NCI-H1436 (cell line): ENCODE measurements around the gene COX4I1.
"Not testable (repeated sequence)": the region's sequence is repeated elsewhere in the genome, so short reads cannot be mapped to it uniquely, and the experiment has no call there.

ENCODE experiments used
- DNase-seq: peaks from one replicate; lab custom pipeline; 2025; lab: John Stamatoyannopoulos, UW

The COX4I1 gene

GRCh38 chr16:85824161-85825135 lies 25.0 kb downstream of the COX4I1 start:
- no peak for DNase-seq

DNA sequence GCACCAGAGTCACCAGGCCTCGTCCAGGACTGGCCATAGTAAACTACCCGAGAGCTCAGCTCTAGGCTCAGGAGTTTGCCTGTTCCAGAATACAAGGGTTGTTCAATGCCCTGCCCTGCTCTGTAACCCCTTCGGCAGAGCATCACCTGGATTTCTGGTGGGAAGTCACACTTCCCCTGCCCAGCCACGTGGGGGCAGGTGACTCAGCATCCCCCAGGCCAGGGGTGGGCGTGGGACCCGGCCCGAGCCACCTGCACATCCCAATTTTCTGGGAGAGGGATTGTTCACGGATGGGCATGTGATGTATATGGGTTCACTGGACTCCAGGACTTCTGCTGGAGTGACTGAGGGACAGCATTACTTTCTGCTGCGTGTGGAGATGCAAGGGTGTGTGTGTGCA lies 25.8 kb downstream of the COX4I1 start:
- no peak for DNase-seq

- no peak for DNase-seq
Measured at GRCh38 chr16:85826686-85827247, 27.3 kb downstream of the COX4I1 start.

GRCh38 chr16:85828166-85828565 lies 28.7 kb downstream of the COX4I1 start:
- DNase-seq: no peak

DNA sequence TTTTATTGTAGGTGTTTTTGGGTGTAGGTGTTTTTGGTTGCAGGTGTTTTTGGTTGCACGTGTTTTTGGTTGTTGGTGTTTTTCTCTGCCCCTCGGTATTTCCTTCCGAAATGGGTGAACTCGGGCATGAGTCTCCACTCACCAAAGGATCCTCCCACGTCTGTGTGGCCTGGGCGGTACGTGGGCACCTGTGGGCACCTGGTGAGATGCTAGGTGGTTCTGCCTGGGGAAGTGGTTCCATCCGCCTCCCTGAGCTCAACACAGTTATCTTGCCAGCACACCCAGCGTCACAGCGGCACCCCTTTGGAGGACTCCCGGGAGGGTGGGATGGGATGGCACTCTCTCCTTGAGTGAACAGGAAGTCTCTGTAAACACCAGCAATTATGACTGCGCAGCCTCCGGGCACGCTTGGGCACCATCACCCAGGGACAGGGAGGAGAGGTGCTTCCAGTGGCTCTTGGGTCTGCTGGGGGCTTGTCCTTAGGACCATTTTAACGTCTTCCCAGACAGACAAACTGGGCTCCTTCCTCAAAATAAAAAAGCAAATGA lies 29.8 kb downstream of the COX4I1 start:
- no peak for DNase-seq

DNA sequence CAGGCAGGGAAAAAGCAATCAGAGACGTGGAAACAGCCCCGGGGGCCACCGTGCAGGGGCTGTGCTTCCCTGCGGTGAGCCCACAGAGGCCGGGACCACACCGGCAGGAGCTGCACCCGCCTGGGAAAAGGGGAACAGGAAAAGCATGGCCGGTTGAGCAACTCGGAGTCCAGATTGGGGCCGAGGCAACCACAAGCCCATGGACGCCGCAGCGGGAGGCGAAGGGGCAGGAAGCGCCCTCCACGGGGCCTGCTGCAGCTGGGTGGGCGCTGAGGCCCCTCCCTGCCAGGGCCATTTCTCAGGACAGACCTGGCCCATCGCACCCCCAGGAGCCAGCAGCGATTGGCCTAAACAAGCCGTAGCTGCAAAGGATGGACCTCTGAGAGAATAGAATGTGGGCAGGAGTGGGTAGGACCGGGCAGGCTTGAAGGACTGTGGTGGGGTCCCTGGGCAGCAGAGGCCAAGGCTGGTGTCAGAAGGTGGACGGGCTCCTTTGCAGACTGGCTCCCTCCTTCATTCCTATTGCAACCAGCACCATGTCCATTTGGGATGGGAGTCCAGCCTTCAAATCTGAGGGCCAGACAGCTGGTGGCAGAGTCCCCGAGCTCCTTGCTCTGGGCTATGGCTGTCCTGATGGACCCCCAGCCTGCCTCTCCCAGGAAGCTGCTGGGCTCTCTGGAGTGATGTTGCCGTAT lies 30.4 kb downstream of the COX4I1 start:
- no peak for DNase-seq

- no peak for DNase-seq
Measured at GRCh38 chr16:85830821-85831220, 31.3 kb downstream of the COX4I1 start.

GRCh38 chr16:85832570-85833218 lies 33.2 kb downstream of the COX4I1 start:
- DNase-seq: no peak

- no peak for DNase-seq
Measured at GRCh38 chr16:85833219-85833920, 33.9 kb downstream of the COX4I1 start.

DNA sequence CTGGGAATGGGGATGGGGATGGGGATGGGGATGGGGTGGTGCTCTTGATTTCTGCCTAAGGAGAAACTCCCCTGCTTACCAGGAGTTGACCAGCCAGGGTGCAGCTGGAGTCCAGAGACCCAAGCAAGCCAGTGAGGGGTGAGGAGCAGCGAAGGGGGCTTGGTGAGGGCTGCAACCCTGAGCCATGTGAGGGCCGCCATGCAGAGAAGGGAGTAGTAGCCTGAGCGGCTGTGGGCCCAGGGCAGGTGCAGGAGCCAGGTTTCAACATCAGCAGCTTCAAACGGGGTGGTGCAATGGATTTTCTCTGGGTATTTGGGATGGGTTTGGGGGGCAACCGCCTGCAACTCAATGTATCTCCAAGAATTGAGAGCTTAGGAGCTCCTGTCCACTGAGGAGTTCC lies 35.2 kb downstream of the COX4I1 start:
- no peak for DNase-seq

- DNase-seq: no peak
Measured at GRCh38 chr16:85835227-85835751, 35.8 kb downstream of the COX4I1 start.

- DNase-seq: no peak
Measured at GRCh38 chr16:85835956-85836705, 36.6 kb downstream of the COX4I1 start.

DNA sequence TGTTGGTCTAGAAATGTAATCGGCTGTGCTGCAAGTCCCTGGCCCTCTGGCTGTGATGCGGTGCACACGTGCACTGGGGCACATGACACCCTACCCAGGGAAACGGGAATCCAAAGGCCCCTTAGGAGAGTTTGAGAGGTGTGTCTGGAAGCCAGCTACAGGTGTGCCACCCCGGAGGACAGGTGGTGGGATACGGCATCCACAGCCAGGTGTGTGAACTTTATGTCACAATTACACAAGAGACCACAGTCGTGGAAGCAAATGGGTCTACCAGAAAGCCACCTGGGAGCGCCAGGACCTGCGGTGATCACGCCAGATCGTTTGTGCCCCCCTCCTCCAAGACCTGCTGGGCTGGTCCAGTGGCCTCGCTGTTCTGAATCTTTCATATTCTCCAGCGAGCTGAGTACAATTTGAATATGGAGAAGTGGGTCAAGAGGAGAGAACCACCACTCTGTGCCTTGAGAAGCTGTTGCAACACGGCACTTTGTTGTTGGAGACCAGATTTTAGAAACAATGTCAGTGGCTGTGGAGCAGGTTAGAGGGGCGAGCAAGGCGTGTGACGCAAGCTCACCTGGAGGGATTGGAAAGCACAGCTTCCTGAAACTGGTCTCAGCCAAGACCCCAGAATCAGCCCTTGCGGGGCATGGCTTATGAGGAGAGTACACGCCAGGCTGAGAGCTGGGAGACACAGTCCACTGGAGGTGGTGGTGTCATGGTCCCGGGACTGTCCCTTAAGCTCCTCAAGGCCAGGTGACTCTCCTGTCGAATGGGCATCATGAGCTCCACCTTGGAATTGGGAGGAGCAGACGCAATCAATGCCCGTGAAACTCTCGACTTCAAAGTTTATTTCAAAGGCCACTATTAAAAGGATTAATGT lies 37.4 kb downstream of the COX4I1 start:
- no peak for DNase-seq

- DNase-seq: not testable (repeated sequence)
Measured at GRCh38 chr16:85837654-85838053, 38.2 kb downstream of the COX4I1 start.

DNA sequence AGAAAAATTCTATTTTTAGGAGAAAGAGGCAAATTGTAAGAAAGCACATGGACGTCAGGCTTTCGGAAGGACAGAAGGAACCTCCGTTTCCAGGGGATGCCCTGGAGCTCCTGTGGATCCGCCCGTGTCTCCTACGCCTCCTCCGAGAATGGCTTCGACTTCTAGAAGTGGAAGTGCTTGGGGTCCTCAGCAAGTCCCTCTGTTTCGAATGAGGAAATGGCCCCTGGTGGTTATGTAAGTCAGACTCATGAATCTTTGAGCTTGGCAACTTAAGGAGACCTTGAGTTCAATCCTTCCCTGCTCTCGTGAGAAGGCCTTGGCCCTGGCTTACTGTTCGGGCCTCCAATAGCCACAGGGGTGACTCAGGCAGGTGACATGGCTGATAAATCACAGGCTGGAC lies 38.9 kb downstream of the COX4I1 start:
- DNase-seq: no peak

GRCh38 chr16:85838876-85839585 lies 39.5 kb downstream of the COX4I1 start:
- DNase-seq: no peak

DNA sequence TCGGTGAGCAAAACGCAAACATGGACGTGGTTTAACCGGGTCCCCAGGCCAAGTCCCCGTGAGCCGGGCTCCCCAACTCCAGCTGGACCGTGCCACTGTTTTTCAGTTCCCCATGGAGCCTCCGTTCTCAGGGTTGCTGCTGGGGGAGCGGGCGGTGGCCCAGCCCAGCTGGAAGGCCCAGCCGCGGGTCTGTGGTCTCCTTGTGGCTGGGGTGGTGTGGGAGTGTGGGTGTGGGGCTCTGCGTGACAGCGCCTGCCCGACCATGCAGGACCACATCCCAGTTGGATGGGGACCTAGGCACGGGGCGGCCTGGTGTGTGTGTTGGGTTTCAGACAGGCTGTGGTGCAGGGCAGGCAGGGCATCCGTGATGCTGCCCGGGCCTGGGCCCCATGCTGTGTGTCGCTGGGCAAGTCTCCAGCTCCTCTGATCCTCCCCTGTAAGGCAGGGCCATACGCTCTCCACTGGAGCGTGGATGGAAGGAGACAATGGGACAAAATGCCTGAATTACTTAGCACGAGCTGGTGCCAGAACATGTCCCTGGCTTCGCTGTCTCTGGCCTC lies 40.3 kb downstream of the COX4I1 start:
- DNase-seq: no peak

- no peak for DNase-seq
Measured at GRCh38 chr16:85840395-85840794, 40.9 kb downstream of the COX4I1 start.
